IMR-90 (cell line): ENCODE data around the gene CELA1. TPM values are rescaled to one million over a fixed set of nuclear protein-coding genes. Genes with fewer than 3 reads are reported as not detected.

Source experiments
- ATAC-seq: fragments of 200-7000 bp; cut with Tn5 transposase; 2 replicates; pipeline ENCODE4 v1.9.1; 2020; ENCODE audit warnings: low read depth, mild to moderate bottlenecking, moderate library complexity
- BruUV-seq: library from RNA; stranded (reverse); fragments of 400-500 nt; replicated peaks from 2 replicates; lab custom pipeline; 2021; lab: Mats Ljungman, UMichigan
- CTCF ChIA-PET: fragments of 300-600 bp; formaldehyde crosslinking; extraction: SDS; loops from one replicate; lab custom pipeline; 2021; ENCODE audit warnings: antibody characterized with exemption; lab: Yijun Ruan, JAX
- POLR2A ChIA-PET: fragments of 300-600 bp; sonication (Branson Sonifier 250); formaldehyde crosslinking; loops from one replicate; lab custom pipeline; 2022; ENCODE audit warnings: antibody characterized with exemption; ENCODE audit not compliant: unreplicated experiment; lab: Charles Lee
- DNase-seq: peaks from one replicate; pipeline ENCODE4 v3.0.0; 2013
- H2AFZ ChIP-seq: replicated peaks from 2 replicates; pipeline ENCODE3; 2013; ENCODE audit warnings: low read length, mild to moderate bottlenecking; ENCODE audit not compliant: poor library complexity
- H2AK5ac ChIP-seq: 2 replicates; pipeline ENCODE4 v1.6.1; 2013; ENCODE audit warnings: low read depth, low read length, inconsistent platforms
- H2AK9ac ChIP-seq: replicated peaks from 2 replicates; pipeline ENCODE3; 2013; ENCODE audit warnings: mild to moderate bottlenecking, low read depth, low read length, moderate library complexity; ENCODE audit not compliant: poor library complexity
- H2BK120ac ChIP-seq: 2 replicates; pipeline ENCODE4 v1.6.1; 2013; ENCODE audit warnings: low read depth, low read length, inconsistent platforms
- H2BK15ac ChIP-seq: 3 replicates; pipeline ENCODE4 v1.6.1; 2013; ENCODE audit warnings: low read depth, low read length, inconsistent platforms
- H2BK20ac ChIP-seq: 2 replicates; pipeline ENCODE4 v1.6.1; 2013; ENCODE audit warnings: low read depth, mild to moderate bottlenecking, inconsistent platforms, low read length, moderate library complexity
- H2BK5ac ChIP-seq: 2 replicates; pipeline ENCODE4 v1.6.1; 2013; ENCODE audit warnings: mild to moderate bottlenecking, low read depth, low read length, inconsistent platforms; ENCODE audit not compliant: poor library complexity, severe bottlenecking
- H3K14ac ChIP-seq: replicated peaks from 2 replicates; pipeline ENCODE4 v1.6.1; 2013; ENCODE audit warnings: low read depth, low read length, inconsistent platforms
- H3K18ac ChIP-seq: 2 replicates; pipeline ENCODE4 v1.6.1; 2013; ENCODE audit warnings: low read depth, low read length, control low read depth
- H3K23ac ChIP-seq: 2 replicates; pipeline ENCODE4 v1.6.1; 2013; ENCODE audit warnings: low read depth, low read length, inconsistent platforms
- H3K27ac ChIP-seq: 2 replicates; pipeline ENCODE4 v1.5.1; 2013; ENCODE audit warnings: mild to moderate bottlenecking, control low read depth, low read length; ENCODE audit not compliant: insufficient read depth
- H3K27me3 ChIP-seq: 2 replicates; pipeline ENCODE4 v1.6.1; 2013; ENCODE audit warnings: low read length; ENCODE audit not compliant: control insufficient read depth, insufficient read depth
- H3K36me3 ChIP-seq: 2 replicates; pipeline ENCODE4 v1.6.1; 2013; ENCODE audit warnings: low read length, mixed read lengths; ENCODE audit not compliant: control insufficient read depth, insufficient read depth
- H3K4ac ChIP-seq: 2 replicates; pipeline ENCODE4 v1.6.1; 2013; ENCODE audit warnings: low read depth, low read length, inconsistent platforms
- H3K4me1 ChIP-seq: 2 replicates; pipeline ENCODE4 v1.6.1; 2013; ENCODE audit warnings: low read length, mixed read lengths; ENCODE audit not compliant: control insufficient read depth, insufficient read depth
- H3K4me2 ChIP-seq: 2 replicates; pipeline ENCODE4 v1.6.1; 2013; ENCODE audit warnings: low read depth, mild to moderate bottlenecking, control low read depth, low read length, moderate library complexity
- H3K4me3 ChIP-seq: 2 replicates; pipeline ENCODE4 v1.5.1; 2013; ENCODE audit warnings: low read depth, mild to moderate bottlenecking, control low read depth, low read length, moderate library complexity; ENCODE audit not compliant: insufficient read depth
- H3K56ac ChIP-seq: 2 replicates; pipeline ENCODE4 v1.6.1; 2013; ENCODE audit warnings: low read length, inconsistent platforms; ENCODE audit not compliant: insufficient read depth; ENCODE audit errors: extremely low read depth
- H3K79me1 ChIP-seq, 2 experiments: 2 replicates each; pipeline ENCODE4 v1.6.1; 2013; ENCODE audit warnings: low read length in 2 of 2, inconsistent platforms in 1 of 2, low read depth in 1 of 2
- H3K9ac ChIP-seq: 2 replicates; pipeline ENCODE4 v1.6.1; 2013; ENCODE audit warnings: low read depth, low read length, control low read depth
- H3K9me1 ChIP-seq: 2 replicates; pipeline ENCODE4 v1.6.1; 2013; ENCODE audit warnings: low read length, inconsistent platforms; ENCODE audit not compliant: insufficient read depth
- H3K9me3 ChIP-seq: 2 replicates; pipeline ENCODE4 v1.6.1; 2013; ENCODE audit warnings: low read length; ENCODE audit not compliant: control insufficient read depth, insufficient read depth
- H4K20me1 ChIP-seq: 2 replicates; pipeline ENCODE4 v1.6.1; 2013; ENCODE audit warnings: low read length, inconsistent platforms; ENCODE audit not compliant: insufficient read depth
- H4K5ac ChIP-seq: 2 replicates; pipeline ENCODE4 v1.6.1; 2013; ENCODE audit warnings: mild to moderate bottlenecking, low read depth, low read length, control low read depth
- H4K8ac ChIP-seq, 2 experiments: 2 replicates each; pipeline ENCODE4 v1.6.1; 2013; ENCODE audit warnings: low read depth in 2 of 2, low read length in 2 of 2, control low read depth in 1 of 2, inconsistent platforms in 1 of 2
- H4K91ac ChIP-seq: 2 replicates; pipeline ENCODE4 v1.6.1; 2013; ENCODE audit warnings: low read depth, low read length, inconsistent platforms; ENCODE audit not compliant: insufficient read depth
- CEBPB ChIP-seq: IDR thresholded peaks from 2 replicates; pipeline ENCODE4 v1.6.1; 2012; ENCODE audit warnings: low read depth, low read length, improper control_type of control experiment
- CHD1 ChIP-seq: IDR thresholded peaks from 2 replicates; pipeline ENCODE4 v1.6.1; 2012; ENCODE audit warnings: low read depth, low read length, improper control_type of control experiment
- FOS ChIP-seq: fragments of 150-350 bp; IDR thresholded peaks from 2 replicates; pipeline ENCODE4 v1.6.1; 2016; ENCODE audit warnings: low read depth, low read length
- MAFK ChIP-seq: IDR thresholded peaks from 2 replicates; pipeline ENCODE4 v1.6.1; 2012; ENCODE audit warnings: low read depth, low read length, improper control_type of control experiment
- MAZ ChIP-seq: IDR thresholded peaks from 2 replicates; pipeline ENCODE4 v1.6.1; 2012; ENCODE audit warnings: low read depth, mild to moderate bottlenecking, low read length, improper control_type of control experiment, moderate library complexity, borderline replicate concordance
- MXI1 ChIP-seq: IDR thresholded peaks from 2 replicates; pipeline ENCODE4 v1.6.1; 2012; ENCODE audit warnings: low read depth, mild to moderate bottlenecking, low read length, moderate library complexity, borderline replicate concordance
- POLR2A ChIP-seq: IDR thresholded peaks from 2 replicates; pipeline ENCODE4 v1.6.1; 2012; ENCODE audit warnings: mild to moderate bottlenecking, low read depth, low read length
- RAD21 ChIP-seq: IDR thresholded peaks from 2 replicates; pipeline ENCODE4 v1.6.1; 2012; ENCODE audit warnings: low read length, improper control_type of control experiment
- RFX5 ChIP-seq: IDR thresholded peaks from 2 replicates; pipeline ENCODE4 v1.8.0; 2012; ENCODE audit warnings: low read depth, mild to moderate bottlenecking, low read length, moderate library complexity
- SMC3 ChIP-seq: fragments of 150-350 bp; IDR thresholded peaks from 2 replicates; pipeline ENCODE4 v1.6.1; 2016; ENCODE audit warnings: low read depth, mild to moderate bottlenecking, antibody characterized with exemption, low read length, moderate library complexity
- WGBS, 2 experiments: methylation state at CpG; one replicate each; pipeline versions ENCODE4 v1.1.5 to v1.1.7; 2013; ENCODE audit warnings: missing lambda C conversion rate in 2 of 2; ENCODE audit not compliant: insufficient read length in 1 of 2; ENCODE audit errors: extremely low coverage in 2 of 2; 5-methylcytosine and 5-hydroxymethylcytosine counted together
- dilution Hi-C: fragments of 300-500 bp; cut with HindIII; formaldehyde crosslinking; loops from one replicate; pipeline ENCODE4 v1.14.3; 2018; ENCODE audit warnings: low sequenced_read_pairs; ENCODE audit not compliant: unreplicated experiment
- in situ Hi-C: fragments of 300-500 bp; cut with MboI; formaldehyde crosslinking; loops from 3 replicates; pipeline ENCODE4 v1.14.3; 2019; ENCODE audit warnings: low sequenced_read_pairs, inconsistent platforms, mixed read lengths
- intact Hi-C: fragments of 100-400 bp; cut with micrococcal nuclease; formaldehyde crosslinking; loops from 2 replicates; pipeline ENCODE4 v1.10.0; 2022
- polyA plus RNA-seq, 3 experiments: library from polyadenylated mRNA; depleted of rRNA; stranded (reverse); fragments of >200 nt; gene quantifications; 2 replicates each; pipeline ENCODE4 v1.2.3, GENCODE V29; 2012; ENCODE audit warnings: low replicate concordance in 1 of 3
- total RNA-seq: library from RNA; depleted of rRNA; stranded (reverse); fragments of >200 nt; gene quantifications from 2 replicates; pipeline ENCODE4 v1.2.3, GENCODE V29; 2012
- TF ChIP-seq, protein P1 (sequence below): fragments of 150-350 bp; IDR thresholded peaks from 2 replicates; pipeline ENCODE4 v1.6.1; 2017; ENCODE audit warnings: mild to moderate bottlenecking, antibody characterized with exemption, low read length, low read depth

CELA1 gene
- total and polyA plus RNA-seq, 2 of the 4 experiments (the other 2 are of a cell fraction): not detected

DNA sequence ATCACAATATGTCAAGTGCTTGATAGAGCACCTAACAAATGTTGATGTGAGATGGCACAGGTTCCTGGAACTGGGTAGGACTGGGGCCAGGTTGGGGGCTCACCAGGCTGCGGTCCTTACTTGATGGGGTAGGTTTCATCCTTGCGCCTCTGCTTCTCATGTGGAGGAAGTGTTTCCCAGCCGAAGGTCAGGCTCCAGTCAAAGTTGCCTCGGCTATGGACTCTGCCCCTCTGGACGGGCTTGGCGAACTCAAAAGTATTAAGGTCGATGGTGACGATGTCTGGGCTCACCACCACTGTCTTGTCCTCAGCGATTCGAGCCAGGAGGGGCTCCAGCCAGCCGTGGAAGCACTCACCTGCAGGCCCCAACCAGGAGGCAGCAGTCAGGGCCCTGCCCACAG is 17.5 kb upstream of the CELA1 start:
- peaks cover 3% of the 10 kb centered on the region; the same call in 1 of the 2 replicates for H3K27me3 ChIP-seq
- no peak overlapping the region for H2AFZ ChIP-seq
- H3K79me1 ChIP-seq: 0 out of 4 replicates have a peak, but pooled peaks cover 0 to 1% of the 10 kb centered on the region in 2 experiments
- no peak overlapping the region for H3K4ac ChIP-seq
- no peak overlapping the region for H3K56ac ChIP-seq
- DNase-seq: no peak
- H3K14ac ChIP-seq: no peak overlapping the region
- POLR2A ChIA-PET: no interaction called here
- H2BK120ac ChIP-seq: no peak overlapping the region
- H3K4me1 ChIP-seq: peaks cover 2% of the 10 kb centered on the region
- H2AK5ac ChIP-seq: no peak overlapping the region
- no peaks in the 10 kb centered on the region for H3K9me3 ChIP-seq
- H3K36me3 ChIP-seq: no peaks in the 10 kb centered on the region
- H4K91ac ChIP-seq: no peak overlapping the region
- no peak overlapping the region for H4K8ac ChIP-seq
- no peak overlapping the region for H3K4me3 ChIP-seq
- H4K5ac ChIP-seq: no peak overlapping the region
- H3K23ac ChIP-seq: no peak overlapping the region
- no peak overlapping the region for H2BK5ac ChIP-seq
- BruUV-seq: no TSS peak
- H3K18ac ChIP-seq: no peak overlapping the region
- no peak overlapping the region for H3K27ac ChIP-seq
- H2AK9ac ChIP-seq: no peak overlapping the region
- in situ Hi-C loops (loop anchor here (25.0 kb wide), 1 partner anchor 852 kb away; the partner anchor contains the start of gene DIP2B), intact Hi-C loops (no loop called here), dilution Hi-C loops (no loop called here)
- TF ChIP-seq RFX5 (no peak), SMC3 (no peak), MAZ (no peak), CHD1 (no peak), POLR2A (no peak), RAD21 (no peak), FOS (no peak), MAFK (no peak), CEBPB (no peak), MXI1 (no peak)
- TF ChIP-seq, protein P1, sequence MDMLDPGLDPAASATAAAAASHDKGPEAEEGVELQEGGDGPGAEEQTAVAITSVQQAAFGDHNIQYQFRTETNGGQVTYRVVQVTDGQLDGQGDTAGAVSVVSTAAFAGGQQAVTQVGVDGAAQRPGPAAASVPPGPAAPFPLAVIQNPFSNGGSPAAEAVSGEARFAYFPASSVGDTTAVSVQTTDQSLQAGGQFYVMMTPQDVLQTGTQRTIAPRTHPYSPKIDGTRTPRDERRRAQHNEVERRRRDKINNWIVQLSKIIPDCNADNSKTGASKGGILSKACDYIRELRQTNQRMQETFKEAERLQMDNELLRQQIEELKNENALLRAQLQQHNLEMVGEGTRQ: no peak
- H4K20me1 ChIP-seq: no peaks in the 10 kb centered on the region
- no peak overlapping the region for H3K9ac ChIP-seq
- no peak overlapping the region for H3K4me2 ChIP-seq
- H2BK15ac ChIP-seq: no peak overlapping the region
- no peak for ATAC-seq
- WGBS, 2 experiments: 89% methylated on average over 8 of the region's 11 CpGs; no CpG with 5 or more reads in 1 of the 2 experiments
- peaks cover 9% of the 10 kb centered on the region; the same call in 1 of the 2 replicates for H3K9me1 ChIP-seq
- CTCF ChIA-PET: no interaction called here
- no peak overlapping the region for H2BK20ac ChIP-seq
